Breast epithelium (tissue), 4 donors: ENCODE results near the gene SPRY1. TPM values are rescaled to one million over a fixed set of nuclear protein-coding genes. Genes with fewer than 3 reads are reported as not detected.
A peak's percentile ranks its signal among the peaks of the same experiment; 100 is the strongest.

Experiments
- DNase-seq, 2 donors: peaks; one replicate each; pipeline ENCODE4 v3.0.0-alpha.2; 2019; ENCODE audit warnings: low spot score in 2 of 2
- H3K27ac ChIP-seq, 2 donors: fragments of 200-600 bp; sonication (generic) in 1 of 2; one replicate each; pipeline ENCODE4 v1.5.1; 2016 to 2019; ENCODE audit warnings: mild to moderate bottlenecking in 1 of 2
- H3K27me3 ChIP-seq, 2 donors: fragments of 200-600 bp; sonication (generic) in 1 of 2; one replicate each; pipeline versions ENCODE4 v1.5.1 to v1.6.0; 2017 to 2019; ENCODE audit warnings: control low read depth in 1 of 2, mild to moderate bottlenecking in 1 of 2
- H3K36me3 ChIP-seq: fragments of 200-600 bp; one replicate; pipeline ENCODE4 v1.5.1; 2019
- H3K4me1 ChIP-seq, 2 donors: fragments of 200-600 bp; sonication (generic); one replicate each; pipeline ENCODE4 v1.5.1; 2016 to 2019; ENCODE audit warnings: control low read depth in 1 of 2
- H3K4me3 ChIP-seq, 3 donors: fragments of 200-600 bp; sonication (generic); 1 replicate in 2 of 3; 2 replicates in 1 of 3; pipeline ENCODE4 v1.5.1; 2016 to 2019; ENCODE audit warnings: mild to moderate bottlenecking in 3 of 3, moderate library complexity in 2 of 3
- H3K9me3 ChIP-seq, 2 donors: fragments of 200-600 bp; sonication (generic) in 1 of 2; one replicate each; pipeline ENCODE4 v1.5.1; 2016 to 2019; ENCODE audit warnings: control low read depth in 1 of 2
- CTCF ChIP-seq, 3 donors: fragments of 450-650 bp; IDR thresholded peaks; one replicate each; pipeline ENCODE4 v1.5.1; 2016 to 2017; ENCODE audit warnings: antibody characterized with exemption in 3 of 3, mild to moderate bottlenecking in 3 of 3, moderate library complexity in 3 of 3
- POLR2A ChIP-seq: fragments of 450-650 bp; IDR thresholded peaks from one replicate; pipeline ENCODE4 v1.6.1; 2016; ENCODE audit warnings: antibody characterized with exemption, mild to moderate bottlenecking, moderate library complexity
- POLR2AphosphoS5 ChIP-seq, 3 donors: sonication (generic); formaldehyde crosslinking; IDR thresholded peaks; one replicate each; pipeline ENCODE4 v1.6.1; 2017; ENCODE audit warnings: antibody characterized with exemption in 3 of 3
- intact Hi-C: fragments of 100-400 bp; cut with DNase I; formaldehyde crosslinking; loops from one replicate; pipeline ENCODE4 v1.15.1; 2023; ENCODE audit warnings: low total_unique reads
- total RNA-seq, 3 donors: library from RNA; depleted of rRNA; stranded (reverse); fragments of >200 nt; gene quantifications; one replicate each; pipeline ENCODE4 v1.1.0, GENCODE V29; 2016

Gene SPRY1
- total RNA-seq, 3 donors from 2014 or later: 82.1 to 233 (median 103) TPM

GRCh38 chr4:123443401-123444289 is 47.0 kb downstream of the SPRY1 start:
- Histone ChIP-seq H3K9me3 (no peaks in the 10 kb centered on the region), H3K27me3 (no peaks in the 10 kb centered on the region), H3K27ac (peak overlapping the region; percentile 59 to 71), H3K4me1 (no peaks in the 10 kb centered on the region), H3K4me3 (peak overlapping the region in 1 of 3 donors; percentile 44), H3K36me3 (no peaks in the 10 kb centered on the region)
- DNase-seq: no peak
- TF ChIP-seq POLR2AphosphoS5 (IDR thresholded peaks at IDR 0.05) (no peak), POLR2A (no peak), CTCF (IDR thresholded peaks at IDR 0.05) (no peak)
- intact Hi-C loops: no loop called here

GRCh38 chr4:123444290-123444731 is 47.7 kb downstream of the SPRY1 start:
- intact Hi-C loops: no loop called here
- Histone ChIP-seq H3K4me1 (no peaks in the 10 kb centered on the region), H3K9me3 (no peaks in the 10 kb centered on the region), H3K27ac (peak overlapping the region; percentile 59 to 71), H3K36me3 (no peaks in the 10 kb centered on the region), H3K27me3 (no peaks in the 10 kb centered on the region), H3K4me3 (peak overlapping the region in 1 of 3 donors; percentile 44)
- no peak for DNase-seq
- TF ChIP-seq POLR2A: no peak

- no peak overlapping the region for H3K4me3 ChIP-seq
- no peaks in the 10 kb centered on the region for H3K9me3 ChIP-seq
- no peaks in the 10 kb centered on the region for H3K36me3 ChIP-seq
- H3K27ac ChIP-seq: no peak overlapping the region
- DNase-seq: no peak
- intact Hi-C loops: no loop called here
- H3K27me3 ChIP-seq: no peaks in the 10 kb centered on the region
- no peaks in the 10 kb centered on the region for H3K4me1 ChIP-seq
- TF ChIP-seq POLR2A (no peak), CTCF (IDR thresholded peaks at IDR 0.05) (no peak), POLR2AphosphoS5 (IDR thresholded peaks at IDR 0.05) (no peak)
Measured at GRCh38 chr4:123446865-123447474, 50.4 kb downstream of the SPRY1 start.

GRCh38 chr4:123449362-123449761 is 52.8 kb downstream of the SPRY1 start:
- intact Hi-C loops: no loop called here
- H3K4me3 ChIP-seq: no peak overlapping the region
- H3K9me3 ChIP-seq: no peaks in the 10 kb centered on the region
- no peak overlapping the region for H3K27ac ChIP-seq
- no peak for DNase-seq
- no peaks in the 10 kb centered on the region for H3K27me3 ChIP-seq
- no peaks in the 10 kb centered on the region for H3K4me1 ChIP-seq
- TF ChIP-seq POLR2AphosphoS5 (IDR thresholded peaks at IDR 0.05) (no peak), POLR2A (no peak), CTCF (IDR thresholded peaks at IDR 0.05) (no peak)
- H3K36me3 ChIP-seq: no peaks in the 10 kb centered on the region

GRCh38 chr4:123449780-123450179 is 53.2 kb downstream of the SPRY1 start:
- intact Hi-C loops: no loop called here
- H3K9me3 ChIP-seq: no peaks in the 10 kb centered on the region
- TF ChIP-seq POLR2AphosphoS5 (IDR thresholded peaks at IDR 0.05) (no peak), CTCF (IDR thresholded peaks at IDR 0.05) (no peak), POLR2A (no peak)
- H3K4me3 ChIP-seq: no peak overlapping the region
- DNase-seq: no peak
- H3K27ac ChIP-seq: no peak overlapping the region
- H3K36me3 ChIP-seq: no peaks in the 10 kb centered on the region
- H3K4me1 ChIP-seq: no peaks in the 10 kb centered on the region
- H3K27me3 ChIP-seq: no peaks in the 10 kb centered on the region
